B cell (primary cell): ENCODE measurements around the gene USB1. TPM values are rescaled to one million over a fixed set of nuclear protein-coding genes. Genes with fewer than 3 reads are reported as not detected.

Experiments used
- ATAC-seq: fragments of 200-7000 bp; cut with Tn5 transposase; one replicate; pipeline ENCODE4 v1.10.0; 2021; ENCODE audit warnings: low read depth, mild to moderate bottlenecking, moderate number of reproducible peaks, moderate library complexity
- CTCF ChIA-PET: fragments of 350-600 bp; sonication (Branson Sonifier 250); formaldehyde crosslinking; loops from one replicate; lab custom pipeline; 2021; ENCODE audit warnings: antibody characterized with exemption, inconsistent platforms; lab: Charles Lee
- POLR2A ChIA-PET: fragments of 350-600 bp; sonication (Branson Sonifier 250); formaldehyde crosslinking; loops from one replicate; lab custom pipeline; 2021; ENCODE audit warnings: antibody characterized with exemption; lab: Charles Lee
- DNase-seq: peaks from one replicate; pipeline ENCODE4 v3.0.0; 2013
- H2AFZ ChIP-seq: 2 replicates; pipeline ENCODE4 v1.6.1; 2012; ENCODE audit warnings: mild to moderate bottlenecking, low read depth, low read length; ENCODE audit not compliant: insufficient read depth, poor library complexity, severe bottlenecking
- H3K27ac ChIP-seq, 2 donors: 1 replicate in 1 of 2; 2 replicates in 1 of 2; pipeline ENCODE4 v1.5.1; 2012 to 2013; ENCODE audit warnings: low read length in 2 of 2, mild to moderate bottlenecking in 2 of 2, moderate library complexity in 1 of 2
- H3K27me3 ChIP-seq, 4 experiments: fragments of 200-600 bp in 1 of 4; sonication (generic) in 1 of 4; replicated peaks in 1 of 4; 1 replicate in 2 of 4; 2 replicates in 2 of 4; pipeline versions ENCODE4 v1.6.1 to v1.7.0; 2013 to 2016; ENCODE audit warnings: low read length in 3 of 4, mild to moderate bottlenecking in 2 of 4, mixed read lengths in 1 of 4, moderate library complexity in 1 of 4; ENCODE audit not compliant: insufficient read depth in 4 of 4, control insufficient read depth in 3 of 4; ENCODE audit errors: control extremely low read depth in 1 of 4
- H3K36me3 ChIP-seq, 2 experiments: replicated peaks in 1 of 2; 1 replicate in 1 of 2; 2 replicates in 1 of 2; pipeline versions ENCODE4 v1.6.1 to v1.7.1; 2013; ENCODE audit warnings: low read length in 1 of 2; ENCODE audit not compliant: insufficient read depth in 2 of 2, control insufficient read depth in 1 of 2; ENCODE audit errors: control extremely low read depth in 1 of 2, extremely low read depth in 1 of 2
- H3K4me1 ChIP-seq, 2 donors: fragments of 200-600 bp in 1 of 2; sonication (generic) in 1 of 2; 1 replicate in 1 of 2; 2 replicates in 1 of 2; pipeline versions ENCODE4 v1.5.1 to v1.6.1; 2013 to 2017; ENCODE audit warnings: low read length in 2 of 2; ENCODE audit not compliant: control insufficient read depth in 2 of 2, insufficient read depth in 2 of 2
- H3K4me2 ChIP-seq: replicated peaks from 2 replicates; pipeline ENCODE3; 2012; ENCODE audit warnings: mild to moderate bottlenecking, low read depth, low read length; ENCODE audit not compliant: poor library complexity, severe bottlenecking
- H3K4me3 ChIP-seq, 5 experiments: fragments of 200-600 bp in 1 of 5; sonication (generic) in 1 of 5; 1 replicate in 3 of 5; 2 replicates in 2 of 5; pipeline versions ENCODE4 v1.5.1 to v1.7.0; 2011 to 2016; ENCODE audit warnings: low read length in 4 of 5, mild to moderate bottlenecking in 4 of 5, low read depth in 2 of 5, control low read depth in 1 of 5, moderate library complexity in 1 of 5; ENCODE audit not compliant: insufficient read depth in 1 of 5; ENCODE audit errors: control extremely low read depth in 1 of 5, extremely low read depth in 1 of 5
- H3K79me2 ChIP-seq: fragments of 200-600 bp; sonication (generic); one replicate; pipeline ENCODE4 v1.6.0; 2016; ENCODE audit warnings: low read length; ENCODE audit not compliant: control insufficient read depth, insufficient read depth
- H3K9ac ChIP-seq: fragments of 200-600 bp; sonication (generic); 2 replicates; pipeline ENCODE4 v1.6.1; 2017; ENCODE audit warnings: mild to moderate bottlenecking, low read length, moderate library complexity
- H3K9me3 ChIP-seq, 3 donors: one replicate each; pipeline versions ENCODE4 v1.6.1 to v1.7.1; 2013; ENCODE audit warnings: low read length in 2 of 3; ENCODE audit not compliant: control insufficient read depth in 2 of 3, insufficient read depth in 1 of 3; ENCODE audit errors: control extremely low read depth in 1 of 3
- H4K20me1 ChIP-seq: 2 replicates; pipeline ENCODE4 v1.6.0; 2012; ENCODE audit warnings: mild to moderate bottlenecking, low read length; ENCODE audit not compliant: insufficient read depth, control insufficient read depth, poor library complexity, severe bottlenecking
- H3K27ac Mint-ChIP-seq: one replicate; pipeline ENCODE4 v1.8.0; 2021; ENCODE audit warnings: mixed read lengths
- H3K27me3 Mint-ChIP-seq: one replicate; pipeline ENCODE4 v1.8.0; 2021; ENCODE audit warnings: mixed read lengths
- H3K4me1 Mint-ChIP-seq: one replicate; pipeline ENCODE4 v1.8.0; 2021; ENCODE audit warnings: mixed read lengths
- H3K4me3 Mint-ChIP-seq: one replicate; pipeline ENCODE4 v1.8.0; 2021; ENCODE audit warnings: mixed read lengths
- H3K9me3 Mint-ChIP-seq: one replicate; pipeline ENCODE4 v1.8.0; 2022; ENCODE audit warnings: mixed read lengths; ENCODE audit not compliant: insufficient read depth
- CTCF ChIP-seq: fragments of 200-600 bp; IDR thresholded peaks from one replicate; pipeline ENCODE4 v1.8.0; 2022; ENCODE audit warnings: antibody characterized with exemption, mild to moderate bottlenecking
- EZH2 ChIP-seq: IDR thresholded peaks from 2 replicates; pipeline ENCODE4 v1.6.1; 2012; ENCODE audit warnings: borderline replicate concordance, low read depth, mild to moderate bottlenecking, moderate library complexity, low read length; ENCODE audit not compliant: insufficient read depth, poor library complexity, severe bottlenecking
- WGBS: methylation state at CpG from one replicate; pipeline ENCODE4 v1.1.5; 2013; ENCODE audit warnings: missing lambda C conversion rate; ENCODE audit not compliant: insufficient coverage; 5-methylcytosine and 5-hydroxymethylcytosine counted together
- intact Hi-C: fragments of 100-400 bp; cut with micrococcal nuclease; formaldehyde crosslinking; loops from one replicate; pipeline ENCODE4 v1.10.0; 2022
- polyA plus RNA-seq: library from polyadenylated mRNA; depleted of rRNA; stranded (reverse); fragments of >200 nt; gene quantifications from 2 replicates; pipeline ENCODE4 v1.2.3, GENCODE V29; 2012
- total RNA-seq, 2 donors: library from RNA; stranded (reverse); fragments of 120-200 nt in 1 of 2; gene quantifications; 1 replicate in 1 of 2; 2 replicates in 1 of 2; pipeline versions ENCODE4 v1.2.3 to v1.2.4, GENCODE V29; 2013 to 2022

The USB1 gene
- total and polyA plus RNA-seq, 2 donors (not counting 1 experiment from before 2014, with no cell fraction given) = 32.8 to 37.0 TPM

- WGBS = 76% methylated on average over 9 of the region's 10 CpGs
- no peak overlapping the region for H2AFZ ChIP-seq
- H3K27me3 Mint-ChIP-seq = peaks cover 5% of the 10 kb centered on the region
- H3K9me3 Mint-ChIP-seq = no peaks in the 10 kb centered on the region
- no peak for ATAC-seq
- ChIA-PET CTCF (no interaction called here), POLR2A (no interaction called here)
- H3K9ac ChIP-seq = no peak overlapping the region
- no peaks in the 10 kb centered on the region for H3K4me1 Mint-ChIP-seq
- no peak overlapping the region for H3K27ac Mint-ChIP-seq
- peaks cover 0 to 2% (median 0%) of the 10 kb centered on the region in 4 experiments for H3K27me3 ChIP-seq
- no peak overlapping the region for H3K4me3 ChIP-seq
- peaks cover 0 to 15% (median 0%) of the 10 kb centered on the region in 3 donors for H3K9me3 ChIP-seq
- no peaks in the 10 kb centered on the region for H3K36me3 ChIP-seq
- no peak for TF ChIP-seq CTCF
- no peak for TF ChIP-seq EZH2
- no peak overlapping the region for H3K4me3 Mint-ChIP-seq
- H4K20me1 ChIP-seq = no peaks in the 10 kb centered on the region
- no peaks in the 10 kb centered on the region for H3K4me1 ChIP-seq
- no peaks in the 10 kb centered on the region for H3K79me2 ChIP-seq
- no peak overlapping the region for H3K27ac ChIP-seq
- no peak for DNase-seq
- intact Hi-C loops = no loop called here
- H3K4me2 ChIP-seq = no peak overlapping the region
These were observed 37.0 kb upstream of the USB1 start for GRCh38 chr16:57964157-57964700.

GRCh38 chr16:57966204-57966771 is 34.9 kb upstream of the USB1 start:
- Mint-ChIP-seq H3K27me3 (peaks cover 13% of the 10 kb centered on the region), H3K4me1 (no peaks in the 10 kb centered on the region), H3K27ac (no peak overlapping the region), H3K9me3 (no peaks in the 10 kb centered on the region), H3K4me3 (no peak overlapping the region)
- ATAC-seq (no peak), DNase-seq (no peak)
- TF ChIP-seq CTCF (no peak), EZH2 (no peak)
- no peaks in the 10 kb centered on the region for H3K36me3 ChIP-seq
- no peak overlapping the region for H2AFZ ChIP-seq
- H3K4me2 ChIP-seq = no peak overlapping the region
- intact Hi-C loops = no loop called here
- POLR2A ChIA-PET = no interaction called here
- no peak overlapping the region for H3K4me3 ChIP-seq
- H3K9me3 ChIP-seq = peaks cover 0 to 15% (median 0%) of the 10 kb centered on the region in 3 donors
- no peaks in the 10 kb centered on the region for H3K79me2 ChIP-seq
- H3K27me3 ChIP-seq = peaks cover 0 to 2% (median 0%) of the 10 kb centered on the region in 4 experiments
- H4K20me1 ChIP-seq = no peaks in the 10 kb centered on the region
- CTCF ChIA-PET = no interaction called here
- no peak overlapping the region for H3K9ac ChIP-seq
- 21% methylated on average over 3 of the region's 4 CpGs for WGBS
- no peaks in the 10 kb centered on the region for H3K4me1 ChIP-seq
- H3K27ac ChIP-seq = no peak overlapping the region
